Right lobe of liver (tissue), 4 donors: Measurements from ENCODE around the gene OR4D1.

ENCODE experiments used
- POLR2A ChIP-seq: fragments of 450-650 bp; IDR thresholded peaks from one replicate; pipeline ENCODE4 v1.6.1; 2017; ENCODE audit warnings: antibody characterized with exemption, mild to moderate bottlenecking
- TF ChIP-seq, protein P1 (sequence below), 4 donors: fragments of 200-600 bp in 3 of 4; fragments of 450-650 bp in 1 of 4; IDR thresholded peaks; one replicate each; pipeline versions ENCODE4 v1.5.1 to v1.8.0; 2016 to 2022; ENCODE audit warnings: antibody characterized with exemption in 4 of 4, mild to moderate bottlenecking in 2 of 4
- donor health status: DM: no; HTN: no; CAD: no.
- donor health status: DM: no; HTN: no; CAD: no.
- donor health status: DM: no; HTN: yes; CAD: no.

GRCh38 chr17:58172369-58173071 lies 24.3 kb downstream of the OR4D1 start:
- TF ChIP-seq, protein P1, sequence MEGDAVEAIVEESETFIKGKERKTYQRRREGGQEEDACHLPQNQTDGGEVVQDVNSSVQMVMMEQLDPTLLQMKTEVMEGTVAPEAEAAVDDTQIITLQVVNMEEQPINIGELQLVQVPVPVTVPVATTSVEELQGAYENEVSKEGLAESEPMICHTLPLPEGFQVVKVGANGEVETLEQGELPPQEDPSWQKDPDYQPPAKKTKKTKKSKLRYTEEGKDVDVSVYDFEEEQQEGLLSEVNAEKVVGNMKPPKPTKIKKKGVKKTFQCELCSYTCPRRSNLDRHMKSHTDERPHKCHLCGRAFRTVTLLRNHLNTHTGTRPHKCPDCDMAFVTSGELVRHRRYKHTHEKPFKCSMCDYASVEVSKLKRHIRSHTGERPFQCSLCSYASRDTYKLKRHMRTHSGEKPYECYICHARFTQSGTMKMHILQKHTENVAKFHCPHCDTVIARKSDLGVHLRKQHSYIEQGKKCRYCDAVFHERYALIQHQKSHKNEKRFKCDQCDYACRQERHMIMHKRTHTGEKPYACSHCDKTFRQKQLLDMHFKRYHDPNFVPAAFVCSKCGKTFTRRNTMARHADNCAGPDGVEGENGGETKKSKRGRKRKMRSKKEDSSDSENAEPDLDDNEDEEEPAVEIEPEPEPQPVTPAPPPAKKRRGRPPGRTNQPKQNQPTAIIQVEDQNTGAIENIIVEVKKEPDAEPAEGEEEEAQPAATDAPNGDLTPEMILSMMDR (IDR thresholded peaks at IDR 0.05) = peak in 3 of 4 donors; percentile 10 to 37 (median 22)
- no peak for TF ChIP-seq POLR2A
